GM19023 (cell line): ENCODE results near the gene NFXL1.
"Not testable (repeated sequence)": the region's sequence is repeated elsewhere in the genome, so short reads cannot be mapped to it uniquely, and the experiment has no call there.

Experiments
- ATAC-seq: cut with Tn5 transposase; IDR thresholded peaks from one replicate; pipeline ENCODE4 v1.9.1; 2021; ENCODE audit warnings: mild to moderate bottlenecking, moderate library complexity; ENCODE audit not compliant: unreplicated experiment

The NFXL1 gene

DNA sequence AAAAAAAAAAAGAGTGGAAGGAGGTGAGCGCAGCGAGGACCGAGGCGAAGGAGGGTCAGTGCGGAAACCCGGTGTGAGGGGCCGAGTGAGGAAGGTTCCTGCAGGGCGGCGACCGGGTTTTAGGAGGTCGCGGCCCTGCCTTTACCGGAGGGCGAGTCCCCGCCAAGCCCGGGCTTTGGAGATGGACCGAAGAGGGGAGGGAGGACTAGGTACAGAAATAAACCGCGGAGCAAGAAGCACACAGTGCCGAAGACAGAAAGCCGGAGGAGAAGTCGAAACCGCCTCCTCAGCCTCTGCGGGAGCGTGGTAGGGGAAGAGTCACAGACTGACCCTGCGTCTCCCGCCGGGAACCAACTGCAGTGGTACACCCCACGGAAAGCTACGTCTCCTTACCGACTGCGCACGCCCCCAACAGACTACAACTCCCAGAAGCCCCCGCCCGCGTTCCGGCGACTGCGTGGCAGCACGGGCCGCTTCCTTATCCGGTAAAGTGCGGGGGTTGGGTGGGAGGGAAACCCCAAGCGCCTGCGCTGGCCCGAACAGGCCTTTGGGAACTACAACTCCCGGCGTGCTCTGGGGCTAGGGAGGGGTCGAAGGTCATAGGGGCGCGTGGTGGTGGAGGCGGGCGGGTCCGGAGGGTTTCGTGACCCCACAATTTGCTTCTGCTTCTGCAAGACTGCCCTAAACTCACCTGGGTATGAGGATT is at the start of gene NFXL1:
Gene NFXL1 (minus strand): TSS at position 364 of the 706 bp plus-strand sequence. CDS start 380 bp downstream, outside the sequence.
- ATAC-seq, result peak; percentile 98

DNA sequence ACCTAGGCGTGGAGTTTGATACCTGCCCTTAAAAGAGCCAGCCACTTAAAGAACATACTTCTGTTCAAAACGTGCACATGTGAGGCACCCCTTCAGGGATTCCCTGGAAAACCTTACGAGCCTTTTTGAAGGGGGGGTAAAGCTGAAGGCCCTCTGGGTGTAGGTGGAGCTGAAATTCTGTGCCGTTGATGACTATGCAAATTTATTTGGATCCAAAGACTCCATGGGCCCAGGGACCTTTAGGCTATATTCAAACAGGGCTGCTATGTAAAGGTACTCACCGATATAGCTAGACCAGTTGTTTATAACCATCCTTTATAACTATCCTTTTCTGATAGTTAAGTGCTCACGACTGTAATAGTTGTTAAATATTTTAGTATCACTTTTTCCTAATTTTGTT is 40.3 kb upstream of the NFXL1 start:
- ATAC-seq, result no peak

DNA sequence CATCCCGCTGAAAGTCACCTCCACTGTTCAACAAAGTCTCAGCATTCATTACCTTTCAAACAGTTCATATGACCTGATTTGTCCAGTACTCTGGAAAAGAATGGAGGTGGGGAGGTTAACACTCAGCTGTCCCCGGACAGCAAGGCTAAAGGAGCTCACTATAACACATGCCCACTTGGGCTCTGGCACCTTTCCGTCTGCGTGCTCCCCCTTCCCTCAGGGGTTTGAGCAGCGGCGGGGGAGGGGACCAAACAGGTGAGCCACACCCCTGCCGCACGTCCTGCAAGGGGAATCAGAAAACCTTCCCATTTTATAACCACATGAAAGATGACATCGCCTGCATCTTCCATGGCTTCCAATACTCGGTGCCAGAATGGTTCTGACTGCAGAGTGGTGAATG is 39.9 kb upstream of the NFXL1 start:
- no peak for ATAC-seq

DNA sequence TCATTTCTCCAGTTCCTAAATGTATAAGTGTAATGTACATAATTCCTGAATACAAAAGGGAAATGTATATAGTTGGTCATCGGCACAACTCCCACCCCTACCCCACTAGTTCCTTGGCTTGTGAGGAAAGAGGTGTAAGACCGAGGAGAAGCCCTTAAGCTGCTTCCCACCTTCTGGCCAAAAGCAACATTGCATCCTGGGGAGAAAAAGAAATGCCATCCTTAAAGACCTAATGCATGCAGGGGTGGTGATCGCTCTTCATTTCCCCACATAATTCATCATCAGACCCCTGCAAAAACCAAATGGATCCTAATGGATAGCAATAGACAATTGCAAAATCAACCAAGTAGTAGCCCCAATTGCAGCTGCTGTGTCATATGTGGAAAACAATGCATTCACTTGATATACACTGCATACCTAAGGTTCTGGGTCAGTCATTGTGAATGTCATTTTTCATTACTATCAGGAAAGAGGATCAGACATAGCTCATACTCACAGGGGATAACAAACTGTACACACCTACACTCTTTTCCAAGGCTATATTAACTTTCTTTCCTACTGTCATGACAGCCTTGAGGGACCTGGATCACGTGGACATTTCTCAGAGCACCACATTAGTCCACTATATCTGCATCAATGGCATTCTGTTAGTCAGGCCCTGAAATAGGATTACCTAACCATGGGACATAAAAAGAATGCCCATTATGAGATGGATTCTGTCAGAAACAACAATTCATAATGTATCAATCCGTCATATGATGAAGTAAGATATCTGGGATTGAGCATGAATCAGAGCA is 31.7 kb upstream of the NFXL1 start:
- no peak for ATAC-seq

DNA sequence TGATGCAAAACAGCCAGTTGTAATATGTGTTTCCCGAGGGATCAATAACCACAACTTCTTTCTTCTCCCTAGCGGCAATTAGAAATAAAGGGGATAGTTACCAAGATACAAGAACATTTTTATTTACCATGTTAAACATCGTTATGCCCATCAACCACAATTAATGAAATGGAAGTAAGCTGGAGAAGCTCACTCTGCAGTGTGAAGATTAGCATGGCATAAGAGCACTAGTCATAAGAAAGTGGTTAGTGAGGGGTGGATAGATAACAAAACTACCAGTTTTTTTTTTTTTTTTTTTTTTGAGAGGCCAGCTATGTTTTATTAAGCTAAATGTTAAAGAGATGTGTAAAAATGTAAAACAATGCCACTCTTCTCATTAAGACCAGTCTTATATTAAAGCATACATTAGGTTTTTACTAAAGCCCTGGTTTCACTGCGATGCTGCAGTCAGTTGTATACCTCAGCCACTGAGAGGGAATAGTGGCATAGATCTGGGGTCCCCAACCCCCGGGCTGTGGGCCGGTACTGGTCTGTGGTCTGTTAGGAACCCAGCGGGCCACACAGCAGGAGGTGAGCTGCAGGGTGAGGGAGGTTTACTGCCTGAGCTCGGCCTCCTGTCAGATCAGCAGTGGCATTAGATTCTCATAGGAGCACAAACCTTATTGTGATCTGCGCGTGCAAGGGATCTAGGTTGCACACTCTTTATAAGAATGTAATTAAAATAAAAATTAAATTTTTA is 27.9 kb upstream of the NFXL1 start:
- ATAC-seq, result no peak

DNA sequence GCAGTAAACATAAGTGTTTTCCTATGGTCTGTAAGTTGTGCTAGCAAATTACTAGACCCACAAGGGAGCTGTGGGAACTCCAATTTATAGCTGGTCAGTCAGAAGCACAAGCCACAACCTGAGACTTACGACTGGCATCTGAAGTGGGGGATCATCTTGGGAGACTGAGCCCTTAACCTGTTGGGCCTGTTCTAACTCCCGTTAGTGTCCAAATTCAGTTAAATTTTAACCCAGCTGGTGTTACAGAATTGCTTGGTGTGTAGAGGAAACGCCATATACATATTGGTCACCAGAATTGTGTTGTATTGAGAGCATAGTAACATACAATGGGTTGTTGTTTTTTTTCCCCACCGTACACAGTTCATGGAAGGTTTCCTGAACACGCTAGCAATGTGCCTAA is 25.1 kb upstream of the NFXL1 start:
- ATAC-seq, result no peak

DNA sequence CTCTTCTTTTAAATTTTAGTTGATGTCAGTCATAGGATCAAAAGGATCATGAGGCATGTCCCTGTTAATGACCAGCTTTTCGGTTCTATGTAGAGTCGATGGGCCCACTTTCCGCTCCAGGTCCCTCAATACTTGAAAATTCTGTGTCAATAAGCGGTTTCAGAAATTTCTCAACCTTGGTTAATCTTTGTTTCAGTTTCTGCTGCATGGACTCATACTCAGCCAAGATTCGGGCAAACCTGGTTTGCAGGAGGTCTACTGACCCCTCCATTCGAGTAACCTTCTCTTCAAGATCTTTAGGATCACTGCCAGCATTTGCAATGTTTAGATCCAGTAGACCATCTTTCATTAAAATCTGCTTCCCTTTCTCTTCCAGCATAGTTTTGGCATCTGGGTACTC is 22.0 kb upstream of the NFXL1 start:
- ATAC-seq, result no peak

DNA sequence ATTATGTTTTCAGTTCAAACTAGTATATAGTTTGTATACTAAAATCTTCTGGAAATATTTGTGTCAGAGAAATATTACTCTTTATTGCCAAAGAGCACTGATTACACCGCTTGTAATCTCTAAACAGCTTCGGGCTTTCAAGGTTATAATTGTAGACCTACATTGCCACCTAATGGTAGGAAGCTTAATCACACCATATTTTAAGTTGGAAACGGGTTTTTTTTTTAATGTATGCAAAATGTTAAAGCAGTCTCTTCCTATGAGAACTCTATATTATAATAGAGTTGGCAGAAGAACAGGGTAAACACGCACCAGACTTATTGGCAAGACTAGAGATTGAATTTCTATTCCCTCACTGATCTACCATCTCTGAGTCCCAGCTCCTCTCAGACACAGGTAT is 19.5 kb upstream of the NFXL1 start:
- ATAC-seq, result no peak

DNA sequence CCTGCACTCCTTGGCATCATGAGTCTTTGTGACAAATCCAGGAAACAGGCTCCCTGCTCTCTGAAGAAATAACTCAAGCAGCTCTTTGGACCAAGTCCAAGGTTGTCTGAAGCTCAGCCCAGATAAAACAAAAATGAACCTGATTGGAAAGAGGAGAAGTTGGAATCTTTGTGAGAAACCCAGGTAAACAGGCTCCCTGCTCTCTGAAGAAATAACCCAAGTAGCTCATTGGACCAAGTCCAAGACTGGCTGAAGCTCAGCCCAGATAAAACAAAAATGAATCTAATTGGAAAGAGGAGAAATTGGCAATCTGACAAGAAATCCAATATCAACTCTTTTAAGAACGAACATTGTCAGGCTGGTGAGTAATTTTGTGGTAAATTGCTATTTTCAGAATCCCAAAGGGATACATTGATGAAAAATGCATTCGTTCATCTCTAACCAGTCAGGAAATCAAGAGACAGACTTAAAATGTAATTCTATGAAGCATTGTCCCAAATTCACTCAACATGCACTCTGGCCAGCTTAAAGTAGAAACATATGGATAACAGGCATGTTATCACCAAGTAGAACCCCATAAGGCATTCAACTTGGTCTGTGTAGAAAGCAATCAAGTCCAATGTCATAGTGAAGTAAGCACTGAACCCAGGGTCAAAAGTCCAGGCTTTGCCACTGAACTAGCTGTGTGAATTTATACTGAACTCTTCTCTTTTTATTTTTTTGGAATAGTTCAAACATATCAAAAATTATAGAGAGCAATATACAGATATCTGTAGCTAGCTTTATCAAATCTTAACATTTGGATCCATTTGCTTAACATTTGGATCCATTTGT is 16.8 kb upstream of the NFXL1 start:
- no peak for ATAC-seq

DNA sequence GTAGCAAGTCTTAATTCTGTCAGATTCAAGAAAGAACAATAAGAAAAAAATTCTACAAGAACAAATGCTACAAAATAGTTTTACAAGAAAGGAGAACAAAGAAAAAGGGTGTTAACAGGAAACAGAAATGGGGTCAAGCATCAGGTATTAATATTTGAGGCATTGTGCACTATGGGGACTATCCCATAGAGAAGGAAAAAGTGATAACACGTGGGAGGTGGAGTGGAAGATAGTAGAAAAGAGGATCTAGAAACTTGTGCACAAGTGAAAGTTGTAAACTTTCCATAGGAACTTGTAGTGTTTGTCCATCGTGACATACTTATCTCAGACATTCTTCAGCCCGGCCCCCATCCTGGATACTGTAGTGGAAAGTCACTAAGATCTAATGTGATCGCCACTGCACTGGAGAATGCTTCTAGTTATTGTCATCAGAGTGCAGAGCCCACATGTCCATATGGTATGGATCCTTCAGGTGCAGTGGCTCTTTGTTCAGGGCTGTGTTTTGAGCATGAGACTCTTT is 15.4 kb upstream of the NFXL1 start:
- no peak for ATAC-seq

DNA sequence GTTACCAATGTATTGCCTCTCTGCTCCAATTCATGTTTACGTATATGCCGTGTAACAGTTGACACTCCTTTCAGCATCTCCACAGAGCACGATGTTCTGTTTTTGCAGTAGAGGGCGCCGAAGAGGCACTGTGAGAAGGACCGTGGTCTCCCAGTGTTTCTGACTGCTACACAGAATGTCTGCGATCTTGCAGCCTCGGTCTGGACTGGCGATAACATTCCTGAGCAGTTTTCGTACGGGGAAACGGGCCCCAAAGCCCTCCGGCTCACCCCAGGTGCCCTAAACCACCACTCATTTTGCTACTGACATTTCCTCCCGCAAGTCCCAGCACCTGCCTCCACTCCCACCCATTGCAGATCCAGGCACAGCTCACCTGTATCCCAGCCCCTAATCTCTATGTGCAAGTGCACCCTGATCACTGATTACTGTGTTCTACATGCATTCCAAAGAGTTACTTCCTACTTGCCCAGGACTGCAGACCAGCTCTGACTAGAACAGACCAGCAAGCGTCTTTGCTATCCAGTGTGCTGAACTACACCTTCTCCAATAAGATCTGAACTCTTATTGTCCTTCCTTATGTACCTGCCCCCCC is 12.4 kb upstream of the NFXL1 start:
- ATAC-seq, result peak; percentile 97

DNA sequence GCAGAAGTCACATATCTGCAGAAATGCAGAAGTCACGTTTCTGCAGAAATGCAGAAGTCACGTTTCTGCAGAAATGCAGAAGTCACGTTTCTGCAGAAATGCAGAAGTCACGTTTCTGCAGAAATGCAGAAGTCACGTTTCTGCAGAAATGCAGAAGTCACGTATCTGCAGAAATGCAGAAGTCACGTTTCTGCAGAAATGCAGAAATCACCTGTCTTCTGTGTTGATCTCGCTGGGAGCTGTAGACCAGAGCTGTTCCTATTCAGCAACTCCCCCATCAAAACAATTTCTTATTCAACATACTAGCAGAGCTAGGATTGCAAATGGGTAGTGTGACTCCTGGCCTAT is 8.9 kb upstream of the NFXL1 start:
- not testable (repeated sequence) for ATAC-seq

DNA sequence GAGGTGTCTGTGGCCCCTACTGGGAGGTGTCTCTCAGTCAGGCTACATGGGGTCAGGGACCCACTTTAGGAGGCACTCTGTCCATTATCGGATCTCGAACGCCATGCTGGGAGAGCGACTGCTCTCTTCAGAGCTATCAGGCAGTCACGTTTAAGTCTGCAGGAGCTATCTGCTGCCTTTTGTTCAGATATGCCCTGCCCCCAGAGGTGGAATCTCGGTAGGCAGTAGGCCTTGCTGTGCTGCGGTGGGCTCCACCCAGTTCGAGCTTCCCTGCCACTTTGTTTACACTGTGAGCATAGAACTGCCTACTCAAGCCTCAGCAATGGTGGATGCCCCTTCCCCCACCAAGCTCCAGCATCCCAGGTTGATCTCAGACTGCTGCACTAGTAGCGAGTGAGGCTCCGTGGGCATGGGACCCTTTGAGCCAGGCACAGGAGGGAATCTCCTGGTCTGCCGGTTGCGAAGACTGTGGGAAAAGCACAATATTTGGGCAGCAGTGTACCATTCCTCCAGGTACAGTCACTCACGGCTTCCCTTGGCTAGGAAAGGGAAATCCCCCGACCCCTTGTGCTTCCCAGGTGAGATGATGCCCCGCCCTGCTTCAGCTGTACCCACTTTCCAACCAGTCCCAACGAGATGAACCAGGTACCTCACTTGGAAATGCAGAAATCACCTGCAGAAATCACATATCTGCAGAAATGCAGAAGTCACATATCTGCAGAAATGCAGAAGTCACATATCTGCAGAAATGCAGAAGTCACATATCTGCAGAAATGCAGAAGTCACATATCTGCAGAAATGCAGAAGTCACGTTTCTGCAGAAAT is 8.3 kb upstream of the NFXL1 start:
- not testable (repeated sequence) for ATAC-seq

DNA sequence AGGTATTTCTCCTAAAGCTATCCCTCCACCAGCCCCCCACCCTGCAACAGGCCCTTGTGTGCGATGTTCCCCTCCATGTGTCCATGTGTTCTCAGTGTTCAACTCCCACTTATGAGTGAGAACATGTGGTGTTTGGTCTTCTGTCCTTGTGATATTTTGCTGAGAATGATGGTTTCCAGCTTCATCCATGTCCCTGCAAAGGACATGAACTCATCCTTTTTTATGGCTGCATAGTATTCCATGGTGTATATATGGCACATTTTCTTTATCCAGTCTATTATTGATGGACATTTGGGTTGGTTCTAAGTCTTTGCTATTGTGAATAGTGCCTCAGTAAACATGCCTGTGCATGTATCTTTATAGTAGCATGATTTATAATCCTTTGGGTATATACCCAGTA is 2.8 kb upstream of the NFXL1 start:
- not testable (repeated sequence) for ATAC-seq

DNA sequence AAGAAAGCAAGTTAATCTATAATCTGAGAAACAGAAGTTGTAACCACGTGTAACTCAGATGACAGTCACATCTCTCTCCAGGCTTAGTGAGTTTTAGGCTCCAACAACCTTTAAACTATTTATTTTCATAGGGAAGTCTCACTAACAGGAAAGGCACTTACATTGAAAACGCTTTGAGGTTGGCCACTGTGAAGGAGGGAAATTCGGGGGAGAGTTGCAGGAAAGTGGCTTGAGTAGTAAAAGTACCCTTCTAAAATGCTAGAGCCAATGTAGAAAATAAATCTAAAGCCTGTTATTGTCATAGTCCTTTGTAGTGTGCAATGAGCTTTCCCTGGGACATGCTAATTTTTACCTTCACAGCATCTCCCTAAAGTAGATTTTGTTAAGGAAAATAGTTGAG is 995 bp upstream of the NFXL1 start:
- no peak for ATAC-seq

DNA sequence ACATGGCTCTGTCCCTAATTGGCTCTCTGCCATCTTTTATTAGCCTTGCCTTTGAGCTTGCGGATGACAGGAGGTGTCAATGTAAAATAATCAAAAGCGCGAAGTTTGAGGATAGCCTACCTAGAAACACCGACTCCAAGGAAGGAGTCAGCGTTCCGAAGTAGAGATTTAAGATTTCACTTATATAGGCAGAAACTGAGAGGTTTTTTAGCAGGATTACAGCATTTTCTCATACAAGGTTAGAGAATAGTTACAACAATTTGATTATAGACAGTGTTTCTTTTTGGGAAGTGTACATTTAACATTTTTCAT is 499 bp upstream of the NFXL1 start:
- ATAC-seq, result peak; percentile 21

DNA sequence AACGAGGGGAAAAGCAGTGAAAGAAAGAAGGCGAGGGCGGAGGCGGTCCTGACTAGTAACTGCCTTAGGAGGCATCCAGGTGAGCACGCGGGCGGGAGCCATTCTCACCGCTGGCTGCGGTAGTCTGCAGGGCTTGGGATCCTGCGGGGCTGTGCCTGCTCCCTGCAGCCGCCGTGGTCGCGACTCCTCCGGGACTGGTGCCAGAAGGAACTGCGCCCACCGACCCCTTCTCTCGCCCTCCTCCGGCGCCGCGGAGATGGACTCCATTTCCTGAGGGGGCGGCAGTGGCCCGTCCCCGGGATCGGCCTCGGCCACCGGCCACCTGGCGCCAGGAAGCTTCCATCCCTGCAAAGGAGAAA is 543 bp downstream of the NFXL1 start:
- ATAC-seq, result peak; percentile 20

DNA sequence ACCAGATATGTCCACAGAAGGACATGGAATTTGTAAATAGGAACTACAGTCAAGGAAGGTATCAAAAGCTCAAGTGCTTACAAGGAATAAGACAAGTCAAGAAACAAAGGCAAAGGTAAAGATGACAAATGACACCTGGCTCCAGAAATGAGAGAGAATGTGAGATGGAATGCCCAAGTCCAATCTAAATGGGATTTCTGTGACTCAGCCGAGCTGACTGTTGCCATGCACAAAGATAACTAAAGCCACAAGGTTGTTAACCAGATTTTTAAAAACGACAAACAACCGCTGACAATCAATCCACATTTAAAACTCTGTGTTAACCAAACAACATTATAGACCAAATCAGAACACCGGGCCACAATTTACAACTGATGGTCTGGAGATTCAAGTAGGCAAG is 1.1 kb downstream of the NFXL1 start:
- no peak for ATAC-seq

DNA sequence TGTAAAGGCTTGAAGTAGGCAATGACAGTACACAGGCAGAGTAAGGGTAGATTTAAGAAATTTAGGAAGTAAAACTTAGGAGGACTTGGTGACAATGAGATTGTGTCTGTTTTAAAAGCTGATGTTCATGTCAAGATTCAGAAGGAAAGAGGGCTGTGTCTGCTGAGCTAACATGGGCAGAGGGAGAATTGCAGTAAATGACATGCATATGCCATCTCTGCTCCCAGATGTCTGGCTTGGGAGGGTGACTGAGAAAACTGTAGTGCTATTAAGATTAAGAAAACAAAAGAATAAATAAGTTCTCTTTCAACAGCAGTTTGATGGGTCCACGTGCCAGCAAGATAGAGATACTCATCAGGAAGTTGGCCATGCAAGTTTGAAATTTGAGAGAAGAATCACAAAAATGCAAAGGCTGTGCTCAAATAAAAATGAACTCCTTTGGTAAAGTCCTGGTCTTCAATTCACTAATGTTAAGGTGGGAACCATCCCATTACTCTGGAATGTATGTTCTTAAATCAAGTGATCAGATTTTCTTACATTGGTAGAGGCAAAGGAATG is 7.2 kb downstream of the NFXL1 start:
- no peak for ATAC-seq
